T-helper 17 cell (primary cell): Measurements from ENCODE around the gene MRGPRX4. TPM values are rescaled to one million over a fixed set of nuclear protein-coding genes. Genes with fewer than 3 reads are reported as not detected.
"Not testable (repeated sequence)": the region's sequence is repeated elsewhere in the genome, so short reads cannot be mapped to it uniquely, and the experiment has no call there.

Source experiments
- ATAC-seq: fragments of 150-1000 bp; cut with Tn5 transposase; 2 replicates; pipeline ENCODE4 v1.10.0; 2021; ENCODE audit warnings: mild to moderate bottlenecking, moderate library complexity
- DNase-seq, 3 donors: peaks; one replicate each; pipeline versions ENCODE4 v3.0.0 to v3.0.0-alpha.2; 2020 to 2021
- H3K9me3 ChIP-seq: one replicate; pipeline ENCODE4 v1.7.0; 2013; ENCODE audit warnings: low read length, mild to moderate bottlenecking; ENCODE audit not compliant: control insufficient read depth, poor library complexity, severe bottlenecking
- H3K27ac Mint-ChIP-seq: one replicate; pipeline ENCODE4 v1.8.0; 2022; ENCODE audit warnings: mild to moderate bottlenecking, moderate library complexity, mixed read lengths
- H3K27me3 Mint-ChIP-seq: one replicate; pipeline ENCODE4 v1.8.0; 2022; ENCODE audit warnings: mixed read lengths
- H3K36me3 Mint-ChIP-seq: one replicate; pipeline ENCODE4 v1.8.0; 2022; ENCODE audit warnings: low read depth, mixed read lengths
- H3K4me1 Mint-ChIP-seq: one replicate; pipeline ENCODE4 v1.8.0; 2022; ENCODE audit warnings: mild to moderate bottlenecking, mixed read lengths
- H3K4me3 Mint-ChIP-seq: one replicate; pipeline ENCODE4 v1.8.0; 2022; ENCODE audit warnings: mild to moderate bottlenecking, moderate library complexity, mixed read lengths
- total RNA-seq, 4 donors: library from RNA in 2 of 4; stranded (reverse) in 2 of 4; gene quantifications; one replicate each; pipeline ENCODE4 v1.2.3 and lab custom pipeline; 2022 to 2026

Gene MRGPRX4
- total RNA-seq, 2 donors from 2014 or later, result not detected

DNA sequence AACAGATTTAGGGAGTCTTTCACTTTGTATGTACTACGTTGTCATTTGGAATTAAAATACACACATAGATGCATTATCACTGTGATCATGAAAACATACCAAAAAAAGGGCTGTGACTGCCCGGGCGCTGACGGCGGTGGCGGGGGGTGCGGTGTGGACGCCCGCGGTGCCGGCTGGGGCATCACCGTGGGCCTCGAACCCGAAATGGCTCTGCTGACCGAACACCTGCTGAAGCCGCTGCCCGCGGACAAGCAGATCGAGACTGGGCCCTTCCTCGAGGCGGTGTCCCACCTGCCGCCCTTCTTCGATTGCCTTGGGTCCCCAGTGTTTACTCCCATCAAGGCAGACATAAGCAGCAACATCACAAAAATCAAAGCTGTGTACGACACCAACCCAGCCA is 16.2 kb downstream of the MRGPRX4 start:
- H3K4me1 Mint-ChIP-seq, result no peaks in the 10 kb centered on the region
- ATAC-seq (no peak), DNase-seq (no peak)
- no peak overlapping the region for H3K27ac Mint-ChIP-seq
- H3K27me3 Mint-ChIP-seq, result peaks cover 42% of the 10 kb centered on the region
- no peak overlapping the region for H3K4me3 Mint-ChIP-seq
- H3K9me3 ChIP-seq, result no peaks in the 10 kb centered on the region
- H3K36me3 Mint-ChIP-seq, result peaks cover 4% of the 10 kb centered on the region

DNA sequence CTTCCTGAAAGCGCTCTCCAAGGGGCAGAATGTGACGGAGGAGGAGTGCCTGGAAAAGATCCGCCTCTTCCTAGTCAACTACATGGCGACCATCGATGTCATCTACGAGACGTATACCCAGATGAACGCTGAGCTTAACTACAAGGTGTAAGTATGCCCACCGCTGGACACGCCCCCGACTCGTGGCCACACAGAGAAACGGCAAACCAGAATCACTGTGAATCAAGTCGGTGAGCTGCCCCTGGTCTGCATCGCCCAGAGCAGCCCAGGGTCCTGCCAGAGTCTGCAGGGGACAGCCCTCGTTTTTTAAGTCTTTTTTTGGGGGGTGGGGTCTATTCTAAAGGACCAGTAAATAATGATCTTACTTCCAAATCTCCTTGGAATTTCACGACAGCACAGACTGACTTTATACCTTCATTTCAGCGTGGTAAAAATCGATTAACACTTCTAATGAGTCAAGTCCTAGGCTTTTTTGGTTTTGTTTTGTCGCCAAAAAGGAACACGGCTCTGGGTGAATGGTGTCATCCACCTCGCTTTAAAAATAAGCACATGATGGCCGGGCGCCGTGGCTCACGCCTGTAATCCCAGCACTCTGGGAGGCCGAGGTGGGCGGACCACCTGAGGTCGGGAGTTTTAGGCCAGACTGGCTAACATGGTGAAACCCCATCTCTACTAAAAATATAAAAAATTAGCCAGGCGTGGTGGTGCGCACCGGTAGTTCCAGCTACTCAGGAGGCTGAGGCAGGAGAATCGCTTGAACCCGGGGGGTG is 17.0 kb downstream of the MRGPRX4 start:
- not testable (repeated sequence) for H3K4me3 Mint-ChIP-seq, H3K4me1 Mint-ChIP-seq, H3K9me3 ChIP-seq, H3K36me3 Mint-ChIP-seq, DNase-seq, ATAC-seq, H3K27ac Mint-ChIP-seq
- peaks cover 42% of the 10 kb centered on the region for H3K27me3 Mint-ChIP-seq

DNA sequence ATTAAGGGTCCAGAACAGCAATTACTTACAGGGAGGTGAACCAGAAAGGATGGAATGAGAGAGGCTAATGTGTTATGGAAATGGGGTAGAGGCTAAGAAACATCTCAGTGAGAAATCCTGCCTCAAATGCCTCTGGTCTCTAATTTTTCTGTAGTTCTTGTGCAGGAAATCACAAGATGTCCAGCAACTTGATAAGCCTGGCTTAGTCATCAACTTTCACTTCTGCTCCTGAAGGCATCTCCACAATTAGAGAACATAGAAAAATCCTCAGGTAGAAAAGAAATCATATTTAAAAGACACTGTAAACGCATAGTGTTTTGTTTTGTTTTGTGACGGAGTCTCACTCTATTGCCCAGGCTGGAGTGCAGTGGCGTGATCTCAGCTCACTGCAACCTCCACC is 18.7 kb downstream of the MRGPRX4 start:
- DNase-seq (no peak), ATAC-seq (no peak)
- no peaks in the 10 kb centered on the region for H3K4me1 Mint-ChIP-seq
- H3K9me3 ChIP-seq, result no peaks in the 10 kb centered on the region
- peaks cover 44% of the 10 kb centered on the region for H3K27me3 Mint-ChIP-seq
- no peak overlapping the region for H3K4me3 Mint-ChIP-seq
- peaks cover 2% of the 10 kb centered on the region for H3K36me3 Mint-ChIP-seq
- no peak overlapping the region for H3K27ac Mint-ChIP-seq

DNA sequence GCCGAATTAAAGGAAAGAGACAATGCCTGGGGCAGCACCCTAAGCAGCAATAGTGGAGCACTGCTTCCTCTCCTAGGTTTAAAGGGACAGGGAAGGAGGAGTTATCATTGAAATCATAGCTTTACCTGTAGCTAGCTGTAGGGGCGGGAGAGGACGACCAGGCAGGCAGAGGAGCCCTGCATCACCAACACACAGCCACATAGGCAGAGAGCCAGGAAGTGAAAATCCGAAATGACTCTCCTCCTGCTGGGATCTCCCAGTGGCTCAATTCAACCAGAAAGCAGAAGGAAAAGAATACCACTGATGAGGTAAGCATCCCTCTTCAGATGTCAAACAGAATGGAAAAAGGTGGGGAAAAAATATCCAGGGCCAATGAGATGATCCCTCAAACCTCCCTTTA is 20.4 kb downstream of the MRGPRX4 start:
- no peak overlapping the region for H3K27ac Mint-ChIP-seq
- peaks cover under 1% of the 10 kb centered on the region for H3K36me3 Mint-ChIP-seq
- no peak for ATAC-seq
- H3K27me3 Mint-ChIP-seq, result peaks cover 34% of the 10 kb centered on the region
- H3K9me3 ChIP-seq, result no peaks in the 10 kb centered on the region
- DNase-seq, result no peak
- H3K4me1 Mint-ChIP-seq, result no peaks in the 10 kb centered on the region
- no peak overlapping the region for H3K4me3 Mint-ChIP-seq

DNA sequence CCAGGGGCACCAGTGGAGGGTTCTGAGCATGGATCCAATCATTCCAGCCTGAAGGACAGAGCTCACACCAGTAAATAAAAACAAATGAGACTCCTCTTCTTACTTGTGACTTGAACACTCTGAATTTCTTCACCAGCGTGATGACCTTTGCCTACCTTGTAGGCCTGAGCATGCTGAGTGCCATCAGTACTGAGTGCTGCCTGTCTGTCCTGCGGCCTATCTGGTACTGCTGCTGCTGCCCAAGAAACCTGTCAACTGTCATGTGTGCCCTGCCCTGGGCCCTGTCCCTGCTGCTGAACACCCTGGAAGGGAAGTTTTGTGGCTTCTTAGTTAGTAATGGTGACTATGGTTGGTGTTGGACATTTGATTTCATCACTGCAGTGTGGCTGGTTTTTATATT is 23.9 kb downstream of the MRGPRX4 start:
- H3K36me3 Mint-ChIP-seq, result no peaks in the 10 kb centered on the region
- no peak overlapping the region for H3K4me3 Mint-ChIP-seq
- no peak overlapping the region for H3K27ac Mint-ChIP-seq

GRCh38 chr11:18197738-18198137 is 25.1 kb downstream of the MRGPRX4 start:
- H3K4me1 Mint-ChIP-seq, ATAC-seq, H3K9me3 ChIP-seq, H3K4me3 Mint-ChIP-seq, H3K36me3 Mint-ChIP-seq, H3K27ac Mint-ChIP-seq, DNase-seq: not testable (repeated sequence)
- peaks cover 39% of the 10 kb centered on the region for H3K27me3 Mint-ChIP-seq

More for the DNA sequence above, 23.9 kb downstream of the MRGPRX4 start:
- no peak for ATAC-seq
- H3K27me3 Mint-ChIP-seq, result peaks cover 40% of the 10 kb centered on the region
- no peaks in the 10 kb centered on the region for H3K9me3 ChIP-seq
- no peak for DNase-seq
- no peaks in the 10 kb centered on the region for H3K4me1 Mint-ChIP-seq

- Mint-ChIP-seq H3K27me3 (peaks cover 57% of the 10 kb centered on the region), H3K36me3 (peaks cover 7% of the 10 kb centered on the region), H3K27ac (no peak overlapping the region), H3K4me1 (no peaks in the 10 kb centered on the region), H3K4me3 (no peak overlapping the region)
- DNase-seq (no peak), ATAC-seq (no peak)
- H3K9me3 ChIP-seq, result no peaks in the 10 kb centered on the region
Observed at GRCh38 chr11:18203723-18204122, 31.1 kb downstream of the MRGPRX4 start.

GRCh38 chr11:18204220-18204619 is 31.6 kb downstream of the MRGPRX4 start:
- ATAC-seq, result no peak

DNA sequence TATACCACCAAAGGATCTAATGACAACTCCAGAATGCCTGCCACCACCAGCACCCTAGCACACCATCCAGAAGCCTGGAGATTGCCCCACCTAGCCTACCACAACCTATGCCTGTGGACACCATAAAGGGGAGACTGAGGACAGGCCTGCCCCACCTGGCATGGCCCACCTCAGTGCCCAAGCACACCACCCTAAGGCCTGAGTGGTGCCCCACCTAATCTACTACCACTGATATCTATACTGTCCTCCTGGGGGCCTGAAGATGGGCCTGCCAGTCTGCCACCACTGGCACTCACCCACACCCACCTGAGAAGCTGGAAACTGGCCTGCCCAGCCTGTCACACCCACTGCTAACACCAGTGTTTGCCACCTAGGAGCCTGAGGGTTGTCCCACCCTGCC is 32.1 kb downstream of the MRGPRX4 start:
- H3K27me3 Mint-ChIP-seq, result peaks cover 62% of the 10 kb centered on the region

More at GRCh38 chr11:18204220-18204619, 31.6 kb downstream of the MRGPRX4 start:
- no peak for DNase-seq
- Mint-ChIP-seq H3K4me1 (no peaks in the 10 kb centered on the region), H3K27ac (no peak overlapping the region), H3K4me3 (no peak overlapping the region), H3K27me3 (peaks cover 61% of the 10 kb centered on the region), H3K36me3 (peaks cover 7% of the 10 kb centered on the region)
- no peaks in the 10 kb centered on the region for H3K9me3 ChIP-seq

GRCh38 chr11:18209058-18209457 is 36.4 kb downstream of the MRGPRX4 start:
- H3K9me3 ChIP-seq, result no peaks in the 10 kb centered on the region
- DNase-seq, result no peak
- ATAC-seq, result no peak
- Mint-ChIP-seq H3K27ac (no peak overlapping the region), H3K27me3 (peaks cover 51% of the 10 kb centered on the region), H3K4me1 (no peaks in the 10 kb centered on the region), H3K4me3 (no peak overlapping the region), H3K36me3 (peaks cover 7% of the 10 kb centered on the region)

More for the DNA sequence above, 32.1 kb downstream of the MRGPRX4 start:
- H3K4me1 Mint-ChIP-seq, result no peaks in the 10 kb centered on the region
- ATAC-seq (no peak), DNase-seq (no peak)
- peaks cover 7% of the 10 kb centered on the region for H3K36me3 Mint-ChIP-seq
- H3K27ac Mint-ChIP-seq, result no peak overlapping the region
- no peaks in the 10 kb centered on the region for H3K9me3 ChIP-seq
- no peak overlapping the region for H3K4me3 Mint-ChIP-seq

DNA sequence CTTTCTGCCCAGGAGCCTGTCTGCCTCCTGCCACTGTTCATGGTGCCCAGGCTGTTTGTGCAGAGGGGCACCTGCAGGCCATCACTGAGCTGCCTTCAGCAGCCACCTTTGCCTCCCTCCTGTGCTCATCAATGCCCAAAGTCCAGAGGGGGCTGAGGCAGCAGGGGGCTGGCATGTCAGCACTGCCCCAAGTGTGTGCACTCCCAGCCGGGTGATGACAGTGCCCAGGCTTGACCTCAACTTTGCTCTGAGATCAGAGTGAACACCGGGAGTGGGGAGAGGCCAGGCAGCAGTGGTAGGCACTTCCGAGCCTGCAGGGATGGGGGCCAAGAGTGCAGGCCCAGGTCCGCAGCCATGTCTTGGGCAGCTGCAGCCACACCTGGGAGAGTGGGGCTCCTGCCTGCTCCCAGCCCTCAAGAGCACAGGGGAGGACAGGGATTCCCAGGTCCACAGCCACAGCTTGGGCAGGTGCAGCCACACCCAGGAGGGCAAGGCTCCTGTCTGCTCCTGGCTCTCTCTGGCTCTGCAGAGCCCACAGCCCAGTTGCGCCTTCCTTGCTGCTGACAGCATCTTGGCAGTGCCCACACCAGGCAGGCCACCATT is 48.7 kb downstream of the MRGPRX4 start:
- H3K27ac Mint-ChIP-seq, result no peak overlapping the region
- ATAC-seq, result no peak

DNA sequence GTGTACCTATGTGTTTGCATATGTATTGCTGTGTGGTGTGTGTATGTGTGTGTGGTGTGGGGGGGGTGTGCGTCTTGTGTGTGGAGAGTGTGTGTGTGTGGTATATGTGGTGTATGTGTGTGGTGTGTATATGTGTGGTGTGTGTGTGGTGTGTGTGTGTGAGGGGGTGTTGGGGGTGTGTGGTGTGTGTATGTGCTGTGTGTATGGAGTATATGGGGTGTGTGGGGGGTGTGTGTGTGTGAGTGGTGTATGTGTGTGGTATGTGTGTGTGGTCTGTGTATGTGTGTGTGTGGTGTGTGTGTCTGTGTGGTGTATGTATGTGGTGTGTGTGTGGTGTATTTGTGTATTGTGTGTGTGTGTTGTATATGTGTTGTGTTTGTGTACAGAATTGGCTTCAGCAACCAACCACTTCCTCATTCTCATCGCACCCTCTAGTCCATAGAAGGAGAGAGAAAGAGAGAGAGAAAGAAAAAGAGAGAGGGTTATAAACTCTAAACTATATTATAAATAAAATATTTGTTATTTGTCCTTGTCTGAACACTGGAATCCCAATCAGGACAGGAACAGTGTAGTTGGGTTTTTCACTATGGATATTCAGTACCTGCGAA is 50.3 kb downstream of the MRGPRX4 start:
- H3K4me1 Mint-ChIP-seq, result no peaks in the 10 kb centered on the region
- no peaks in the 10 kb centered on the region for H3K9me3 ChIP-seq
- H3K27me3 Mint-ChIP-seq, result peaks cover 16% of the 10 kb centered on the region
- no peak overlapping the region for H3K4me3 Mint-ChIP-seq
- ATAC-seq, result no peak
- DNase-seq, result no peak
- peaks cover 2% of the 10 kb centered on the region for H3K36me3 Mint-ChIP-seq
- no peak overlapping the region for H3K27ac Mint-ChIP-seq

More for the DNA sequence above, 48.7 kb downstream of the MRGPRX4 start:
- no peak for DNase-seq
- H3K4me3 Mint-ChIP-seq, result no peak overlapping the region
- H3K36me3 Mint-ChIP-seq, result peaks cover 2% of the 10 kb centered on the region
- H3K4me1 Mint-ChIP-seq, result no peaks in the 10 kb centered on the region
- H3K27me3 Mint-ChIP-seq, result peaks cover 6% of the 10 kb centered on the region
- H3K9me3 ChIP-seq, result no peaks in the 10 kb centered on the region
